Psoas muscle (tissue), 8 donors: ENCODE results near the gene CHD3. TPM values are rescaled to one million over a fixed set of nuclear protein-coding genes. Genes with fewer than 3 reads are reported as not detected.

Experiments used
- ATAC-seq, 4 donors: fragments of 200-7000 bp; cut with Tn5 transposase; one replicate each; pipeline ENCODE4 v1.9.1; 2020; ENCODE audit warnings: moderate library complexity in 3 of 4, mild to moderate bottlenecking in 2 of 4
- DNase-seq, 2 donors: peaks; one replicate each; pipeline ENCODE4 v3.0.0-alpha.2; 2020
- H3K27ac ChIP-seq: fragments of 200-600 bp; one replicate; pipeline ENCODE4 v1.8.0; 2022
- H3K27me3 ChIP-seq, 3 donors: fragments of 200-600 bp in 1 of 3; one replicate each; pipeline versions ENCODE4 v1.6.1 to v1.8.0; 2013 to 2022; ENCODE audit warnings: low read length in 2 of 3, mild to moderate bottlenecking in 2 of 3, moderate library complexity in 1 of 3; ENCODE audit not compliant: insufficient read depth in 3 of 3
- H3K36me3 ChIP-seq, 2 donors: fragments of 200-600 bp in 1 of 2; one replicate each; pipeline versions ENCODE4 v1.6.1 to v1.8.0; 2013 to 2022; ENCODE audit warnings: low read depth in 1 of 2, mild to moderate bottlenecking in 1 of 2, moderate library complexity in 1 of 2; ENCODE audit not compliant: insufficient read depth in 1 of 2
- H3K4me1 ChIP-seq: fragments of 200-600 bp; one replicate; pipeline ENCODE4 v1.8.0; 2022
- H3K4me3 ChIP-seq: fragments of 200-600 bp; one replicate; pipeline ENCODE4 v1.8.0; 2022; ENCODE audit warnings: mild to moderate bottlenecking
- H3K9me3 ChIP-seq: fragments of 200-600 bp; one replicate; pipeline ENCODE4 v1.8.0; 2022
- CTCF ChIP-seq: fragments of 200-600 bp; IDR thresholded peaks from one replicate; pipeline ENCODE4 v1.8.0; 2022; ENCODE audit warnings: antibody characterized with exemption
- WGBS, 3 donors: extraction: QIAGEN DNeasy Blood & Tissue Kit; methylation state at CpG; one replicate each; pipeline versions ENCODE4 v1.1.6 to v1.1.7; 2013; 5-methylcytosine and 5-hydroxymethylcytosine counted together
- intact Hi-C, 2 donors: fragments of 100-400 bp; cut with DNase I; formaldehyde crosslinking; loops; one replicate each; pipeline versions ENCODE4 v1.11.0 to v1.14.2; 2022
- polyA plus RNA-seq, 3 donors: library from polyadenylated mRNA; stranded (reverse); fragments of 200-250 nt; gene quantifications; one replicate each; pipeline ENCODE4 v1.2.3, GENCODE V29; 2013
- total RNA-seq, 4 donors: library from RNA; stranded (reverse); fragmentation: NEBNext Ultra II Directional in 2 of 4; extraction: Animal tissue kit (Norgen Biotek cat#: 25700) in 2 of 4; gene quantifications; one replicate each; pipeline versions ENCODE4 v1.2.1 to v1.2.4, GENCODE V29; 2021 to 2023
- donor health status: healthy with polysubstance abuse.
- donor health status: DM: no; HTN: no; CAD: no; lungs with moderate emphysema.
- donor health status: Bipolar disorder and iron deficiency.
- donor health status: healthy.
- donor health status: DM: yes; HTN: yes; CAD: no.
- donor health status: DM: no; HTN: no; CAD: no.
- donor health status: DM: no; HTN: no; CAD: no.
- donor health status: DM: yes; HTN: yes; CAD: no.

CHD3 gene
- total and polyA plus RNA-seq, 7 donors = 3.3 to 13.1 (median 6.9) TPM

- WGBS, 3 donors = 74 to 91% (median 78%) methylated on average over 3 of the region's 3 CpGs
Observed at GRCh38 chr17:7882629-7883028, 6.0 kb upstream of the CHD3 start.

GRCh38 chr17:7883781-7884386 lies 4.7 kb upstream of the CHD3 start:
- ATAC-seq (no peak), DNase-seq (no peak)
- Histone ChIP-seq H3K4me3 (peak overlapping the region; percentile 81), H3K27me3 (peaks cover 0 to 51% (median 4%) of the 10 kb centered on the region in 3 donors), H3K36me3 (no peaks in the 10 kb centered on the region), H3K9me3 (no peaks in the 10 kb centered on the region), H3K27ac (no peak overlapping the region), H3K4me1 (peaks cover 33% of the 10 kb centered on the region)
- TF ChIP-seq CTCF = no peak
- 21 to 31% (median 21%) methylated on average over 3 of the region's 3 CpGs for WGBS, 3 donors
- intact Hi-C loops = no loop called here

More at GRCh38 chr17:7882629-7883028, 6.0 kb upstream of the CHD3 start:
- H3K36me3 ChIP-seq = no peaks in the 10 kb centered on the region
- no peak overlapping the region for H3K4me3 ChIP-seq
- H3K9me3 ChIP-seq = no peaks in the 10 kb centered on the region
- DNase-seq (no peak), ATAC-seq (no peak)
- intact Hi-C loops = no loop called here
- no peak overlapping the region for H3K27ac ChIP-seq
- peaks cover 22% of the 10 kb centered on the region for H3K4me1 ChIP-seq
- TF ChIP-seq CTCF = no peak
- peaks cover 0 to 56% (median 4%) of the 10 kb centered on the region in 3 donors for H3K27me3 ChIP-seq

GRCh38 chr17:7884581-7885366 lies 3.8 kb upstream of the CHD3 start:
- ATAC-seq = no peak
- no peak for TF ChIP-seq CTCF
- H3K9me3 ChIP-seq = no peaks in the 10 kb centered on the region
- intact Hi-C loops = no loop called here
- H3K36me3 ChIP-seq = no peaks in the 10 kb centered on the region
- DNase-seq = peak in 1 of 2 donors; percentile 24
- H3K4me3 ChIP-seq = peak overlapping the region; percentile 81
- peaks cover 0 to 51% (median 2%) of the 10 kb centered on the region in 3 donors for H3K27me3 ChIP-seq
- peaks cover 41% of the 10 kb centered on the region for H3K4me1 ChIP-seq
- peak overlapping the region; percentile 66 for H3K27ac ChIP-seq
- WGBS, 3 donors = 3 to 10% (median 9%) methylated on average over 15 to 76 of the region's 100 CpGs

- Histone ChIP-seq H3K4me3 (peak overlapping the region; percentile 81), H3K9me3 (no peaks in the 10 kb centered on the region), H3K36me3 (peaks cover 0 to under 1% of the 10 kb centered on the region in 2 donors), H3K27me3 (peaks cover 0 to 43% (median 0%) of the 10 kb centered on the region in 3 donors), H3K27ac (peak overlapping the region; percentile 66), H3K4me1 (peaks cover 46% of the 10 kb centered on the region)
- no peak for TF ChIP-seq CTCF
- ATAC-seq (peak in 1 of 4 donors; percentile 8), DNase-seq (peak; percentile 40 to 59)
- intact Hi-C loops = no loop called here
- WGBS, 3 donors = 0 to 1% (median 0%) methylated on average over 32 to 64 of the region's 64 CpGs
Observed at GRCh38 chr17:7885367-7886226, 3.0 kb upstream of the CHD3 start.
